Myometrial cell (primary cell): ENCODE data around the gene RBM34. TPM values are rescaled to one million over a fixed set of nuclear protein-coding genes. Genes with fewer than 3 reads are reported as not detected.

Source experiments
- total RNA-seq: library from RNA; depleted of rRNA; stranded (reverse); fragments of >200 nt; gene quantifications from 2 replicates; pipeline ENCODE4 v1.2.3, GENCODE V29; 2015

RBM34 gene, protein sequence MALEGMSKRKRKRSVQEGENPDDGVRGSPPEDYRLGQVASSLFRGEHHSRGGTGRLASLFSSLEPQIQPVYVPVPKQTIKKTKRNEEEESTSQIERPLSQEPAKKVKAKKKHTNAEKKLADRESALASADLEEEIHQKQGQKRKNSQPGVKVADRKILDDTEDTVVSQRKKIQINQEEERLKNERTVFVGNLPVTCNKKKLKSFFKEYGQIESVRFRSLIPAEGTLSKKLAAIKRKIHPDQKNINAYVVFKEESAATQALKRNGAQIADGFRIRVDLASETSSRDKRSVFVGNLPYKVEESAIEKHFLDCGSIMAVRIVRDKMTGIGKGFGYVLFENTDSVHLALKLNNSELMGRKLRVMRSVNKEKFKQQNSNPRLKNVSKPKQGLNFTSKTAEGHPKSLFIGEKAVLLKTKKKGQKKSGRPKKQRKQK
- total RNA-seq, result 68.1 and 68.9 TPM in 2 replicates

DNA sequence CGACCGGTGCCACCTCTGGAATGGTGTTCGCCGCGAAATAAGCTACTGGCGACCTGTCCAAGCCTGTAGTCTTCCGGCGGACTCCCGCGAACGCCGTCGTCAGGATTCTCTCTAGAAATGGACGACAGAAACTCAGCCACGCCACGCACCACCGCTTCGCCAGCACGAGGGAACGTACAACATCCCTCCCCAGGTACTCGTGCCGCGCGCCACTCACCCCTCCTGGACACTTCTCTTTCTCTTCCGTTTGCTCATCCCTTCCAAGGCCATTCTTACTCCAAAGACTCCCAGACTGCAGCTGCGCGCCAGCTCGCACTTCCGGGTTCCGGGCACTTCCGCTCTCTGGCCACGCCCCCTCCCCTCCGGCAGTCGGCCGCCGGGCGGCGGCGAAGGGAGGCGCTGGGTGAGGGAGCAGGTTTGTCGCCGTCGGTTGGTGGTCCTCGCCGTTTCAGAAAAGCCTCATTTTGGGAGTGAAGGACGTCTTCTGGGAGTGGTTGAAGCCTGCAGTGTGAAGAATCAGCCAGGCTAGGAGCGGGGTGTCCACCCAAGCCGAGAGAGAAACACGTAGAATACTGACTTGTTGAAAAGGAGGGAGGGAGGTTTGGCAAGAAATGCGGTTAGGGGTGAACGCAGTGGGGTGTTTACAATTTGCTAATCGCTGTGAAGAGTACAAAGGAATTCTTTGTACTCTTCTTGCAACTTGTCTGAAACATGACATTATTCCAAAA, at the start of gene RBM34:
RBM34 (minus strand) TSS at position 294 of the 728 bp plus-strand sequence; CDS start at position 270, 24 bp downstream.

DNA sequence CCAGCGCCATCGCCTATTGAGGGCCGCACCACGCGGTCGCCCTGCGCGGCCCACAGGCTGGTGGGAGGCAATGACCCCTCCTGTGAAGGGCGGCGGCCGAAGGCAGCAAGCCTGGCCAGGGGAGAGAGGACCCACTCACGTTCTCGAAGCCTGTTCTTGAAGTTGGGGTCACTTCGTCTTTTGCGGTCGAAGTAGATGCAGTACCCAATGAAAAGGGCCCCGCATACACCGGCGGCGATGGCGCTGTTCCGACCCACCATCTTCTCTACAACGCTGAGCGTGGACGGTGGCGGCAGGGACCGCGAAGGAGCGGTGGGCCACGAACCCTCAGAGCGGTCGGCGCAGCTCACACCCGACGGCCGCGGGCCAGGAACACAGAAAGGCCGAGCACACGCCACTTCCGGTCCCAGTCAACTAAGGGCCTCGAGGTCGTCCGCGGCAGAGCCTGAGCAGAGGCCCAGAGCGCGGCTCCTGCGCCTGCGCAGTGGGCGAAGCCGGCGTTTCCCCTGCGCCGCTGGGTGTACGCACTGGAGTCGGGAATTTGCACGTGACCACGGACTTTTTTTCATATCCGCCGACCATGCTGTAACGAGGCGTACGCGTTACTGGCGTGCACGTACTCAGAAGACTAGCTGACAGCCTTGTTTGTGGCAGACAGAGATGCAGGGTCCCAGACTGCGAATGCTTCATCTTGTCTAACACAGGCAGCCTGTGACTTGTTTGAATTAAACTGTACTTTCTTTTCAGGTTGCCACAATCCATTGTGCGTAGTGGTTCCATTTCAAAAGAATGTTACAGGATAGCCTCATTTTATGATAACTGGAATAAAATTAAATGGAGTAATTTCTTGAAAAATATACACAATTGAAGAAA, 32.4 kb downstream of the RBM34 start, which contains the start of gene TOMM20:
TOMM20 (minus strand) TSS at position 382 of the 873 bp plus-strand sequence; CDS start at position 260, 122 bp downstream.

Other genes with a start within 250 kb of the RBM34 start
- 94.6 and 108 TPM in 2 replicates for gene TOMM20, start 32.4 kb downstream of the RBM34 start, total RNA-seq
- gene ARID4B, start 166.9 kb upstream of the RBM34 start, total RNA-seq, result 5.8 and 17.9 TPM in 2 replicates
- 33.1 and 35.7 TPM in 2 replicates for gene GGPS1, start 167.3 kb upstream of the RBM34 start, total RNA-seq
- 39.2 and 49.6 TPM in 2 replicates for gene TBCE, start 206.2 kb upstream of the RBM34 start, total RNA-seq